HG02885 (cell line): ENCODE results near the gene UMOD.

Experiments
- ATAC-seq: cut with Tn5 transposase; IDR thresholded peaks from one replicate; pipeline ENCODE4 v1.9.1; 2021; ENCODE audit warnings: mild to moderate bottlenecking; ENCODE audit not compliant: unreplicated experiment, poor library complexity

UMOD gene

DNA sequence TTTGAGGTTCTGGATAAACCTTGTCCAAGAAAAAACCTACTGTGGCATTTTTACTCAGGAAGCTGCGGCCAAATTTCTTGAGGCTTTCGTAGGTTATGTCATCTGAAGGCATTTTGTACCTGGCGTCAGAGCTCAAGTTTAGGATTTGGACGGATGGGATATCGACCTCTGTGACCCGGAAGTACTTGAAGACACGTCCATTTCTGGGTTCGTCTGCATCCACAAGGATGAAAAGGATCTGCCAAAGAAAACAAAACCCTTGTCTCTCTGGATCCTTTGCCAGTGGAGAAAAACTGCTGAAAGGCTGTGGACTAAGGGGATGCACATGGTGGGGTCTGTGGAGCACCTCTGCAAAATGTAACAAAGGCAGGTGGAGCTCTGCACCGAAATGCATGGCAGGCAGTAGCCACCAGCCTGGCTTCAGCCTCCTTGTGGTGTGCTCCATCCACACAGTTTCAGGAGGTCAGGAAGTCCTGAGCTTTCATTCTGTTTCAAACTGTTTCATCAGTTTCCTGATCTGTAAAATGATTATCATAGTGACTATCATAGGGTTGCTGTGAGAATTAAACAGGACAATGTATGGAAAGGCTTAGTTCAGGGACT lies 17.0 kb upstream of the UMOD start:
- ATAC-seq: no peak

GRCh38 chr16:20364051-20364450 lies 11.5 kb upstream of the UMOD start:
- ATAC-seq: no peak

DNA sequence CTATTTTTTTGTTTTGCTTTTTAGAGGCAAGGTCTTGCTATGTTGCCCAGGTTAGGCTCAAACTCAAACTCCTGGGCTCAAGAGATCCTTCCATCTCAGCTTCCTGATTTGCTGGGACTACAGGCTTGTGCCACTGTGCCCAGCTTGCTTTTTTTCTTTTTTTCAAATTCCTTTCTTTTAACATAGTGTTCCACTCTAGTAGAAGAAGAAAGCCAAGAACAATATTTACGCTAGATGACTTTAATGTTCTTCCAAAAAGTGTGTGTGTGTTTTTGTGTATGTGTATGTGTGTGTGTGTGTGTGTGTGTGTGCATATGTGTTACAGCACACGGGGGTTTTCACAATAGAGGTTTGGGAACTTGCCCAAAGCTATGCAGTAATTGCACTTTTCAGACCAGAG lies 10.7 kb upstream of the UMOD start:
- ATAC-seq: no peak

GRCh38 chr16:20359997-20360396 lies 7.5 kb upstream of the UMOD start:
- ATAC-seq: no peak

DNA sequence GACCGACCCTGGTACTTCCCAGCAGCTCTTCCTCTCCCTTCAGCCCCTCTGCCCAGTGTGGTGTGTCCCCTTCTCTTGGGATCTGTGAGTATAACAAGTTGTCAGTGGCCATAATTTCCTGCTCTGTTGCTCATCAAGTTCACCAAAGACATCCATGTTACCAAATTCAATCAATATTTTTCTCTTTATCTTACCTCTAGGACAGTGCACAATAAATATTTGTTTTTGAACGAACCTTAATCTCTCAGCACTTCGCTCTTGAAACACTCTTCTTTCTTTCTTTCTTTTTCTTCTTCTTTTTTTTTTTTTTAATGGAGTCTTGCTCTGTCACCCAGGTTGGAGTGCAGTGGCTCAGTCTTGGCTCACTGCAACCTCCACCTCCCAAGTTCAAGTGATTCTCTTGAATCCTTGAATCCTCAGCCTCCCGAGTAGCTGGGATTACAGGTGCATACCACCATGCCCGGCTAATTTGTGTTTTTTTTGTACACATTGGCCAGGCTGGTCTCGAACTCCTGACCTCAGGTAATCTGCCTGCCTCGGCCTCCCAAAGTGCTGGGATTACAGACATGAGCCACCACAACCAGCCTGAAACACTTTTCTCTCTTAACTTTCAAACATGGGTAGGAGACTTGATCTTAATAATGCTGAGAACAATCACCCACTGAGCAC lies 2.7 kb upstream of the UMOD start:
- no peak for ATAC-seq

DNA sequence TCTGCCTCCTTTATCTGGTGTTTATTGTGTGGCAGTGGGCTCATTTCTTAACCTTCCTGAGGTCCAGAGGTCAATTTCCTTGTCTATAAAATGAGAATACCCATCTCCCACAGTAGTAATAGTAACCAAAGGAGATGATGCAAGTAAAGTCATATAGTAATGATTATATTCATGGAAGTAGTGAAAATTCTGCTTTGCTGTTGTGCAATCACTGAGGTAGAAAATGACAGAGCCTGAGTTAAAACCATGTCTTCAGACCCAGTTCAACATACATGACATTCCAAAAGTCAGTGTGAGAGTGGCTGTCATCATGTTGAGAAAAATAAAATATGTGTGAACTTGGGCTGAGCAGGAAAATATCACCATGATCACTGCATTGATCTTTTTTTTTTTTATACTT lies 864 bp upstream of the UMOD start:
- ATAC-seq: no peak

DNA sequence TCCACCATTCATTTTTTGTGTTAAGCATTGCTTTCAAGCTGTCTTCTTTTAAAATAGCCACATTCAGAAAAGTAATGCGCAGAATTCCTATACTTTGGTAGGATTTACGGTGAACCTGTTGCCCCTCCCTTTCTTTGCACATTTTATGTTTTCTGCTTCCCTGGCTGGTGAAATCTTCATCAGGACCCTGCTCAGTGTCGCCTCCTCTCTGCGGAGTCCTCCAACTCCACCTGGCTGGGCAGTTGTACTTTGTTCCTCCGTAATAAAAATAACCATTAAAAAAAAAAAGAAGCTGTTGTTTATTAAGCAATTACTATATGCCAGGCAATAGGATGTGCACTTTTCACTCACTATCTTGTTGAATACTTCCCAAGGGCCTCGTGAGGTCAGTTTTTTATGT lies 2.9 kb downstream of the UMOD start:
- ATAC-seq: no peak

- ATAC-seq: no peak
Observed at GRCh38 chr16:20348365-20349185, 3.9 kb downstream of the UMOD start.

- no peak for ATAC-seq
Observed at GRCh38 chr16:20347666-20348364, 4.7 kb downstream of the UMOD start.

- ATAC-seq: no peak
Observed at GRCh38 chr16:20344611-20345010, 7.9 kb downstream of the UMOD start.

GRCh38 chr16:20339744-20340143 lies 12.8 kb downstream of the UMOD start:
- no peak for ATAC-seq

DNA sequence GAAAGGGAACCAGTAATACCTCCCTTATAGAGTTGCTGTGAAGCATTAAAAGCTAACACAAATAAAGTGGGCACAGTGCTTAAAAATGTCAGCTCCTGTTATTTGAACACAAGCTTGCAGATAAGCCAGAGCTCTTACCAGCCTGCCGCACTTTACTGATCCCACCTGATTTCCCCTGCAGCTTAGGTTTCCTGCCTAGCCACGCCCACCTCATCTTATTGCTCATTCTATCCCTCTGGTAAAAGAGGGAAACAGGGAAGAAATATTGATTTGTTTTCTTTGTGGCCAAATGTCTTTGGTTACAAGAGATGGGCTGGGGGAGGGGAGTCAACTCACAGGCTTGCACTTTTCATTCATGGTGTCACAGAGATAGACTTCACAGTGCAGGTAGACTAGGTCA lies 15.6 kb downstream of the UMOD start:
- no peak for ATAC-seq

GRCh38 chr16:20334396-20334795 lies 18.1 kb downstream of the UMOD start:
- no peak for ATAC-seq

- no peak for ATAC-seq
Observed at GRCh38 chr16:20333120-20333519, 19.4 kb downstream of the UMOD start.

DNA sequence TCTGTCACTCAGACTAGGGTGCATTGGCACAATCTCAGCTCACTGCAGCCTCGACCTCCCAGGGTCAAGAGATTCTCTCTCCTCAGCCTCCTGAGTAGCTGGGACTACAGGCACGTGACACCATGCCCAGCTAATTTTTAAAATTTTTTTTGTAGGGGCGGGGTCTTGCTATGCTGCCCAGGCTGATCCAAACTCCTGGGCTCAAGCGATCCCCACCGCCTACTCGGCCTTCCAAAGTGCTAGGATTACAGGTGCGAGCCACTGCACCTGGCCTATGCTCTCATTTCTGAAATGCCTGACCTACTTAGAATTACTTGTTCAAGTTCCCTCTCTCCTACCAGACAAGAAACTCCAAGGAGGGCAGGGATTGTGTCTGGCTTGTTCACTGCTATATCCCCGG lies 20.1 kb downstream of the UMOD start:
- no peak for ATAC-seq

GRCh38 chr16:20331635-20332034 lies 20.9 kb downstream of the UMOD start:
- ATAC-seq: no peak

DNA sequence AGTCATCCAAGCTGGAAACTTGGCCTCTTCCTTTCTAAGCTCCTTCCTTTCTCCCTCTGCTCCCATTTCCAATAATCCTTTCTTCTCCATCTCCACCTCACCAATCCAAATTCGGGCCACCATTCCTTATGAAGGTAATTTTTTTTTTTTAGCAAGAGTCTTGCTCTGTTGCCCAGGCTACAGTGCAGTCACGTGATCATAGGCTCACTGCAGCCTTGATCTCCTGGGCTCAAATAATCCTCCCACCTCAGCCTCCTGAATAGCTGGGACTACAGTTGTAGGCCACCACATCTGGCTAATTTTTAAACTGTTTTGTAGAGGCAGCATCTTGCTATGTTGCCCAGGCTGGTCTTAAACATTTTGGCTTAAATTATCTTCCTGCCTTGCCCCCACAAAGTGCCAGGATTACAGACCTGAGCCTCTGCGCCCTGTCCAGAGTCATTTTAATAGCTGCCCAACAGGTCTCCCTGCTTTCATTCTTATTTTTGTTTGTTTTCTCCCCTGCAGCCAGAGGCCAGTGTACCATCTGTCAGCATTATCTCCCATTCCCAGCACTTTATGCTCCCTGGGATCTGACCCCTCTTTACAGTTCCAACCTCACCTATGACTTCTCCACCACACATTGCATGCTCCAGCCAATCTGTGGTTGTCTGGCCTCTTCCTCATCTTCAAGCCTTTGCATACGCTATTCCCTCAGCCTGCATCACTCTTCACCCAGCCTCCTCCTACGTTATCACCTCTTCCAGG lies 22.9 kb downstream of the UMOD start:
- no peak for ATAC-seq

DNA sequence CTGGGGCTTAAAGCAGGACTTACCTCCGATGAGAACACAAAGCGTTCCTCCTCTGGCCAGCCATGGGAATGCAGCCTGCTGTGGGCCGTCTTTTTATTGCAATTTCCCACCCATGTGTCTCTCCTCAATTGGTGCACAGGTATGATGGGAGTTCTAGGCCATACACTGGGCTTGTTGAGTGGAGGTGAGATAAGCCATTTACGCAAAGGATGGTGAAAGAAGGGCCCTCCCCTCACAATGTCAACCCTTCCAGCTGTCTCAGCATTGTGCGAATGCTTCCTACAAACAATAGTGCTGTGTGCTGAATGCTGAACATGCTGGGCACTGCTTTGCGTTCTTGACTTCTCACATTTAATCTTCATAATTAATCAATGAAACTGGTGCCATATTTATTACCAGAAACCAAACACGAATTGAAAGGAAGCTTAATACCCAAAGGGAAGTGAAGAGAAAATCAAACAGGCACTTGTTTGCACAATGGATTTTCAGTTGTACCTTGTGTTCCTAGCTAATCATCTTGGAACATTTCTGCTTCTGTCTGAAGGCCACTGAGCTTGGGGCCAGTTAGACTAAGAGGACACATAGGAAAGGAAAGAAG lies 25.0 kb downstream of the UMOD start, which contains the start of gene GP2:
Gene GP2 (minus strand): TSS at position 70 of the 598 bp plus-strand sequence. CDS start 1,082 bp downstream, outside the sequence.
- no peak for ATAC-seq

- no peak for ATAC-seq
Observed at GRCh38 chr16:20326321-20326720, 26.2 kb downstream of the UMOD start.

DNA sequence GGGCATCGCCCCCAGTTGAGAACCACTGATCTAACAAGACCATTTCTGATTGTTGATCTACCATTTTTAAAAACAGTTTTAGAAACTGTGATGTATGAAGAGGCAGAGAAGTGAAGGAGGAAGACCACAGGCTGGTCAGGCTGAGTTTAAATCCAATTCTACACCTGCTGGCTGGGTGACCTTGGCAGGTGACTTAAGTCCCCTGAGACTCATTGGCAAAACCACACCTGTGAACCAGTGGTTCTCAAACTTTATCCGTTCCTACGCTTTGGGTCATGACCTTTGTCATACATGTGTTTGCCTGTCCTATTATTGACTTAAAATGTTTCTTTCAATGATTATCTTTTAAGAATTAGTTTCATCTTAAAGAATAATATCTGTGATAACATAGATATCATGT lies 27.5 kb downstream of the UMOD start:
- ATAC-seq: no peak
